ENCODE data around the gene DUSP8. TPM values are rescaled to one million over a fixed set of nuclear protein-coding genes. Genes with fewer than 3 reads are reported as not detected.

The DUSP8 gene
- total RNA-seq, 2 experiments from 2014 or later, result 1.5 to 2.1 TPM

DNA sequence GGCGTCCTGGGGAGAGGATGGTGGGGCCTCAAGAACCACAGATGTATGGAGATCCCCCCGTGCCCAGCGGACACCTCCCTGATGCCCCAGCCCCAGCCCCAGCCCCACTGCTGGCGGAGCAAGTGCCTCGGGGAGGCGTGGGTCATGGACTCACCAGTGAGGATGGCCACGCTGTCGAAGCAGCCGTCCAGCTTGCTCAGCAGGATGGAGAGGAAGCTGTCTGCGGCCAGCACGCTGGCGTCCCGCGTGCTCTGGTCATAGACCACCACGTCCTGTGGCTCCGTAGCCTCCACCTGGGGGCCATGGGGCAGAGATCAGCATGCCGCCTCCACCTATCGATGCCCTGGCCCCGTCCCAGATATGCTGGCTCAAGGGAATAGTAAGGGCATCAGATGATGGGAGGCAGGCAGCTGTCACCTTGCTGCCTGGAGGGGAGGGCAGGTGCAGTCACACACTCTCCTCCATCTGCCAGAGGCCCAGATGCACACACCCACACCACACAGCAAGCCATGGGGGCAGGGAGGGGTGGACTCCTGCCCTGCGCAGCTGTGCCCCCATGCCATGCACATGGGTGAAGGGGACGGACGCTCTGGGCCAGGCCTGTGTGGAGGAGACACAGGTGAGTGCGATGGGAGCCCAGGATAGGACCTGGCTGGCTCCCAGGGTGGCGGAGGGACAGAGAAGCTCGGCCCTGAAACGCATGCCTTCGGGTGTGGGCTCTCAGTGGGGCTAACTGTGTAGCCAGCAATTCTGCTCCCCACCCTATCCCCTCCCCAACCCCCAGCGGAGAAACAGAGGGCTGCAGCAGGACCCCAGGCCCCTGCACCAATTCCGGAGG is 8.2 kb downstream of the DUSP8 start:
- H3K9me3 Mint-ChIP-seq, result no peaks in the 10 kb centered on the region
- no peak overlapping the region for H3K4me3 Mint-ChIP-seq
- H3K27ac Mint-ChIP-seq, result no peak overlapping the region
- no peaks in the 10 kb centered on the region for H3K4me1 Mint-ChIP-seq
- no peaks in the 10 kb centered on the region for H3K27me3 Mint-ChIP-seq
- no peaks in the 10 kb centered on the region for H3K36me3 Mint-ChIP-seq
- no peak for DNase-seq

DNA sequence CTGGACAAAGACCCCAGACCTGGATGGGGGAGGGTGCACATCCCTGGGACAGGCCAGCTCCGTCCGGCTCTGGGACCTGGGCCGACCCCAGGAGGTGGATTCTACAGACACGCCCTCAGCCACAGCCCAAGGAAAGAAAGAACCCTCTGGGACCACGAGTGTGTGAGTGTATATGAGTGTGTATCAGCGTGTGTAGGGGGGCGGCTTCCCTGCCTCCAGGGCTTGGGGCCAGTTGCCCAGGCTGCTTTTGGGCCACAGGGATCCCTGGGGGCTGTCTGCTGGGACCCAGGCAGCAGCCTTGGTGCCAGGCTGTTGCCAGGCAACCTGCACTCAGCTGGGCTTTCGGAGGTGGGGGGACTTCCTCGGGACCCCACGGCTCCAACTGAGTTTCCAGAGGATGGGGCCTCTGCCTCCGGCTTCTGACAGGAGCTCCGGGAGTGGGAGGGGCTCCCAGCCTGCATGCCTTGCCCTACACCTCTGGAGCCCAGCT is 8.9 kb downstream of the DUSP8 start:
- H3K9me3 Mint-ChIP-seq, result no peaks in the 10 kb centered on the region
- no peaks in the 10 kb centered on the region for H3K36me3 Mint-ChIP-seq
- H3K27ac Mint-ChIP-seq, result no peak overlapping the region
- DNase-seq, result no peak
- no peaks in the 10 kb centered on the region for H3K4me1 Mint-ChIP-seq
- no peaks in the 10 kb centered on the region for H3K27me3 Mint-ChIP-seq
- no peak overlapping the region for H3K4me3 Mint-ChIP-seq

DNA sequence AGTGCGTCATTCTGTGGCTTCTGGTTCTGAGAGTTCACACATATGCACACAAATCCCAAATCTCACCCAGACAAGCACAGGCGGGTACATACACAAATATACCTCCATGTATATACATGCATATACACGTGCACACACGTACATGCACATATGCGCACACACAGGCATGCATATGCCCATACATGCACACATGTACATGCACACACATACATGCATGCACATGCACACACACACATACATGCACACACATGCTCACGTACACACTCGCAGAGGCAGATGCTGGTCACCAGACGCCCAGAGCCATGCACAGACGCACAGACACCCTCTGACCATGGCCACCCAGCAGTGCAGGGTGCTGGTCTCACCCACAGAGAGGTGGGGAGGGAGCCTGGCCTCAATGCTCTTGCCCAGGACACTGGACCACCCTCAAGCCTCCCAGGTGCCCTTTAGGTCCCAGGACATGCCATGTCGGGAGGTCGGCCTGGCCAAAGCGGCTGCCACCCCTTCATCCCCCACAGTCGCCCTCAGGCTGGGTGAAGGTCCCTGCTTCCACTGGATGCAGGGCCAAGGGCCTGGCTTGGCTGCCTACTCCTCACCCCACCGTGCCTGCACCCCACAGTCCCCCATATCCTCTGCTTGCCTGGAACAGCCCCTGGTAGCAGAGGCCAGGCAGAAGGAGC is 9.5 kb downstream of the DUSP8 start:
- no peak for DNase-seq
- Mint-ChIP-seq H3K4me1 (no peaks in the 10 kb centered on the region), H3K27me3 (no peaks in the 10 kb centered on the region), H3K36me3 (no peaks in the 10 kb centered on the region), H3K4me3 (no peak overlapping the region), H3K27ac (no peak overlapping the region), H3K9me3 (no peaks in the 10 kb centered on the region)

DNA sequence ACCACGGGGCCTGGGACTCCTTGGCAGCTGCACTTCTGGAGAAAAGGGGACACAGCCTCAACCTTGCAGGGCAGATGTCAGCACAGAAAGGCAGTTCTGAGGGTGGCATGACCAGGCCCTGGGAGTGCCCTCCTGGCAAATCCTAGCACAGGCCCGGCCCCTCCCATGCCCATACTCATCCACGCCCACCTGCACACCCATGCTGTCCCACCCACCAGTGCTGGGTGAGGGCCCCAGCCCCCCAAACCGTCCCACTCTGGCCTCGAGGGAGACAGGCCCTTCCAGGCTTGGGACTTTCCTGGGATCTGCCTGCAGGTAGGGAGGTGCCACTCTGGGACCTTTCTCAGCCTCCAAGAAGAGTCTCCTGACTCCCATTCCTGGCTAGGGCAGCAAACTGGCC is 10.1 kb downstream of the DUSP8 start:
- Mint-ChIP-seq H3K4me1 (no peaks in the 10 kb centered on the region), H3K9me3 (no peaks in the 10 kb centered on the region), H3K27me3 (no peaks in the 10 kb centered on the region), H3K4me3 (no peak overlapping the region), H3K36me3 (no peaks in the 10 kb centered on the region), H3K27ac (no peak overlapping the region)
- DNase-seq, result no peak

DNA sequence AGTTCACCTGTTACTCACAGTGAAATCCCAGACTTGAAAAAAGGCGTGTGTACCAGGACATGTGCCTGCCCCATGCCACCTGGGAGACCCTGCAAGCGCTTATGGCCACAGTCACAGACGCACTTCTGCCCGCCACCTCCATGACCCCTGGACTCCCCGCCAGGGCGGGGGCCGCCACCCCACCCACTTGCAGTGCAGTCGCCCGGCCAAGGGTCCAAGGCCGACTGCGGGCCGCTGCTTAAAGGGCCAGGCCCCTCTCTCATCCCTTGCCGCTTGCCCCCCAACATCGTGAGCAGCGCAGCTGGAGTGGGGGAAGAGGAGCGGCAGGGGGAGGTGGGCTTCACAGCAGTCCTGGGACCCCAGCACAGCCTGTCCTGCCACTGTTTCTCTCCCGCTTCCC is 10.8 kb downstream of the DUSP8 start:
- no peaks in the 10 kb centered on the region for H3K4me1 Mint-ChIP-seq
- H3K27me3 Mint-ChIP-seq, result no peaks in the 10 kb centered on the region
- H3K4me3 Mint-ChIP-seq, result no peak overlapping the region
- no peaks in the 10 kb centered on the region for H3K9me3 Mint-ChIP-seq
- H3K36me3 Mint-ChIP-seq, result no peaks in the 10 kb centered on the region
- no peak overlapping the region for H3K27ac Mint-ChIP-seq
- no peak for DNase-seq

DNA sequence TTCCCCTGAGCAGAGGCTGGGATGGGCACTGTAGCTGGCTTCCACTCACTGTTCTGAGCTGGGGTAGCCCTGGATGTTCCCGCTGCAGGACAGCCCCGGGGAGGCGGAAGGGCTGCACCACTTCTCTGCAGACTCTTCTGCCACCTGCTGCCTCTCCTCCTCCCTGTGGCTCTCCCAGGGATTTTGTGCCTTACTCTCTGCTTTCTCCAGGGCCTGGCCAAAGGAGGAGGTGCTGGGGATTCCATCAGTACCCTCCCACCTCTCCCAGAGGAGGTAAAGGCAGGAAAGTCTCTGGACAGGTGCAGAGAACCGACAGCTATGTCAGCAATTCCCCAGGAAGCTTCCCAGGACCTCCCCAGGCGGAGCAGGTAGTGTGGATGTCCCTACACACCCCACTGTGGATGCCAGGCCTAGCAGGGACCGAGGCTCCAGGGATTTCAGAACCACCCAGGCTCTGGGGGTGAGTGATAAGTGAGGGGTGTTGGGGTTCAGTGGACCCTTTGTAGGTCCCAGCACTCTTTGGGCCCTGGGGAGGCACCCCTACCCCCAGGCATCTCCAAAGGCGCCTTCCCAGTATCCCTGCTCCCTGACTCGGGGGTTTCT is 11.3 kb downstream of the DUSP8 start:
- Mint-ChIP-seq H3K36me3 (no peaks in the 10 kb centered on the region), H3K4me1 (no peaks in the 10 kb centered on the region), H3K4me3 (no peak overlapping the region)

DNA sequence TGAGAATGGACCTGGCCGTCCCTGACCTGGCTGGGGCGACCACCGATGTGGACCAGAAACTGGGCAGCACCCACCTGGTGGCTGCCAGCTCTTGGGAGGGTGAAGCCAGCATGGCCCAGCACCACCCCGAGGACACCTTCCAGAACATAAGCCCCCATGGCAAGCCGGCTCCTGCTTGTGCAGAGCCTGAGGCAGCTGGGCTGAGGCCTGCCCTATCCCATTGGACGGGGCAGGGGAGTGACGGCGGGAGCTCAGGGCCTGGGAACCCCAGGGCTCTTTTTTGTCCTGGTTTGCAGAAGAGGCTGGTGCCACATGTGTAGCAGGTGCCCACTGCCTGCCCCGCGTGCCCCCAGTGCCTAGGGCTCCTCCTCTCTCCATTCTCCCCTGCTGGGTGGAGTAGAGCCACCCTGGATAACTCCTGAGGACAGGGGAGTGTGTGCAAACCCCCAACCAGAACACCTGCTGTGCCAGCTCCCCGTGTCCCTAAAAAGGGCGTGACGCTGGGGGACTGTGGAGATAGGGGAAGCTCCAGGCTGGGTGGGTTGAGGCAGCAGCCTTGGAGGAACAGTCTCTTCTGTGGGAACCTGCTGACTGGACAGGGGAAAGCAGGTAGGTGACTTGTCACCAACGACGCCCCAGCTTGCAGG is 11.9 kb downstream of the DUSP8 start:
- DNase-seq, result no peak
- Mint-ChIP-seq H3K4me1 (no peaks in the 10 kb centered on the region), H3K27ac (no peak overlapping the region), H3K9me3 (no peaks in the 10 kb centered on the region), H3K36me3 (no peaks in the 10 kb centered on the region), H3K4me3 (no peak overlapping the region), H3K27me3 (no peaks in the 10 kb centered on the region)

More for the DNA sequence above, 11.3 kb downstream of the DUSP8 start:
- no peaks in the 10 kb centered on the region for H3K27me3 Mint-ChIP-seq
- no peak overlapping the region for H3K27ac Mint-ChIP-seq
- H3K9me3 Mint-ChIP-seq, result no peaks in the 10 kb centered on the region
- no peak for DNase-seq

DNA sequence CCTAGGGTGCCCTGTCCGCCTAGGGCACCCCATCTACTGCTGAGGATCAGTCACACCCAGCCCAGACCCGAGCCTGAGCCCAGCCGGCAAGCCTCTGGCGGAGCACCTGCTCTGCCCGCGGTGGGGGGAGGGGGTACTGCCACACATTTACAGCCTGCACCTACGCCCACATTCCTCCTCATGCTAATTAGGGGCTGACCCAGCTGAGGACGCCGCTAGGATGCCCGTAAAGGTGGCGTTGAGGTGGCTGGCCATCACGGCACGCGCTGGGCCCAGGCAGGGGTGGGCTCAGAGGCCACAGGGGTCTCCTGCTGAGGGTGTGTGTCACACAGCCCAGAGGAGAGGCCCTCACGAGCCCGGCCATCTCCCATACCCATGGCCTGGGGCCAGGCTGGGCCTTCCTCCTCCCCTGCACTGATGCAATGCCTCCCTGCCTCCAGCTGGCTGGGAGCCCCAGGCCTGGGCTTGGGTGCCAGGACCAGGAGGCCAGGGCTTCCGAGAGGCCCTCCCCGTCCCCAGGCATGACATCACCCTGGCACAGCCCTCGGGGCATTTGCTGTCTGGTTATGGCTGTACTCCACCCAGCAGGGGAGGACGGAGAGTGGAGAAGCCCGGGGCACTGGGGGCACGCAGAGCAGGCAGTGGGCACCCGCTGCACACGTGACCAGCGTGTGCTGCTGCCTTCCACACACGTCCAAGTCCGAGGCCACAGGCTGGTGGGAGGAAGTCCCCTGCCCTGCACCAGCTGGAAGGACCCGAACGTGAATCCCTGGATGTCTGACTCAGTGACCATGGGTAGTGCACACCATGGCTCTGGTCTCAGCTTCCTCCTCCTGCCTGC is 12.7 kb downstream of the DUSP8 start:
- no peak for DNase-seq
- no peaks in the 10 kb centered on the region for H3K4me1 Mint-ChIP-seq
- H3K9me3 Mint-ChIP-seq, result no peaks in the 10 kb centered on the region
- no peak overlapping the region for H3K4me3 Mint-ChIP-seq
- no peak overlapping the region for H3K27ac Mint-ChIP-seq
- H3K36me3 Mint-ChIP-seq, result no peaks in the 10 kb centered on the region
- no peaks in the 10 kb centered on the region for H3K27me3 Mint-ChIP-seq

DNA sequence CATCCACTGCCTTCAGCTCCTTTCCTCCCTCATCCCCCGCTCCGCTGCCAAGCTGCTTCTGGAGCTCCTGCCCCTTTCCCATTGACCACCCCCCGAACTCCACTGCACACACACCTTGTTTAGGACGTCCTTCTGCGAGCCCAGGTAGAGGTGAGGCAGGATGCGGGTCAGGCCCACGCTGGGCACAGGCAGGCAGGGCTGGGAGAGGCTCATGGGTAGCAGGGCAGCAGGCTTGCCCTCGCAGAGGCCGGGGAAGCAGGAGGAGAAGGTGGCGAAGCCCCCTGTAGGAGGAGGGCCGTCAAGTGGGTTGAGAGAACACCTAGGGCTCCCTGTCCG is 13.3 kb downstream of the DUSP8 start:
- no peaks in the 10 kb centered on the region for H3K4me1 Mint-ChIP-seq
- H3K27me3 Mint-ChIP-seq, result no peaks in the 10 kb centered on the region

DNA sequence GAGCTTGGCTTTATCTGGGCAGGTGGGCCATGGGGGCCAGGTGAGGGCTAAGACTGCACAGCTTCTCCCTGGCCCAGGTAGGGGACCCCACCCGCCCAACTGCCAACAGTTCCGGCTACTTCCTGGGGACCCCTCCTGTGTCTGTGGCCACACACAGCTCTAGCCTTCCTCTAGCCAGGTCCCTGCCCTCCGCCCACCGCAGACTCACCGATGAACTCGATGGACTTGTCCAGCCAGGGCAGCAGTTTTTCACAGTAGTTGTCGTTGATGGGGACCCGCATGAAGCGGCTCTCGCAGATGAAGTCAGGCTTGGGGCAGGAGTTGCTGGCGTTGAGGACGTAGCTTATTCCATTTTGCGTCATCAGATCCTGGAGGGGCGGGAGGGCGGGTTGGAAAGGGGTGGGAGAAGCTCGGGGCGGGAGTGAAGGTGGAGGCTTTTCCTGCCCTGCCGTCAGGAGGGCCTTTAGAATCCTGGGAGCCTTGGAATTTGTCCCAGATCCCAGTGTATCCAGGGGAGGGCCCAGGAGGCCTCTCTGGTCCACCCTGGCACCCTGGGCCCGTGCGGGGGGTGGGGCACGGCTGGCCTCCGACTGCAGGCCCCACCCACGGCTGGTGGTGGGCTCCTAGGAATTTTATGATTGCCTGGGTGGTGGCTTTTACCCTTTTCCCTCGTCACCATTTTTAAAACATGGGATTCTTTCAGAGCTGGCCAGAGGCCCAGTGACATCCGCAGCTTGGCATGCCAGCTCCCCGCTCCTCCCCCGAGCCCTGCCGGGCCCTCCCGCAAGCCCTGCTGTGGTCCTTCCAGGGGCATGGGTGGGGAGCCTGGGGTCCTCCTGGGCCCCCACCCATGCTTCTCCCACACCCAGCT is 13.9 kb downstream of the DUSP8 start:
- no peaks in the 10 kb centered on the region for H3K4me1 Mint-ChIP-seq
- H3K4me3 Mint-ChIP-seq, result no peak overlapping the region
- no peaks in the 10 kb centered on the region for H3K9me3 Mint-ChIP-seq
- no peaks in the 10 kb centered on the region for H3K36me3 Mint-ChIP-seq
- H3K27ac Mint-ChIP-seq, result no peak overlapping the region
- DNase-seq, result no peak
- no peaks in the 10 kb centered on the region for H3K27me3 Mint-ChIP-seq

More for the DNA sequence above, 13.3 kb downstream of the DUSP8 start:
- Mint-ChIP-seq H3K27ac (no peak overlapping the region), H3K9me3 (no peaks in the 10 kb centered on the region), H3K4me3 (no peak overlapping the region), H3K36me3 (no peaks in the 10 kb centered on the region)
- no peak for DNase-seq

DNA sequence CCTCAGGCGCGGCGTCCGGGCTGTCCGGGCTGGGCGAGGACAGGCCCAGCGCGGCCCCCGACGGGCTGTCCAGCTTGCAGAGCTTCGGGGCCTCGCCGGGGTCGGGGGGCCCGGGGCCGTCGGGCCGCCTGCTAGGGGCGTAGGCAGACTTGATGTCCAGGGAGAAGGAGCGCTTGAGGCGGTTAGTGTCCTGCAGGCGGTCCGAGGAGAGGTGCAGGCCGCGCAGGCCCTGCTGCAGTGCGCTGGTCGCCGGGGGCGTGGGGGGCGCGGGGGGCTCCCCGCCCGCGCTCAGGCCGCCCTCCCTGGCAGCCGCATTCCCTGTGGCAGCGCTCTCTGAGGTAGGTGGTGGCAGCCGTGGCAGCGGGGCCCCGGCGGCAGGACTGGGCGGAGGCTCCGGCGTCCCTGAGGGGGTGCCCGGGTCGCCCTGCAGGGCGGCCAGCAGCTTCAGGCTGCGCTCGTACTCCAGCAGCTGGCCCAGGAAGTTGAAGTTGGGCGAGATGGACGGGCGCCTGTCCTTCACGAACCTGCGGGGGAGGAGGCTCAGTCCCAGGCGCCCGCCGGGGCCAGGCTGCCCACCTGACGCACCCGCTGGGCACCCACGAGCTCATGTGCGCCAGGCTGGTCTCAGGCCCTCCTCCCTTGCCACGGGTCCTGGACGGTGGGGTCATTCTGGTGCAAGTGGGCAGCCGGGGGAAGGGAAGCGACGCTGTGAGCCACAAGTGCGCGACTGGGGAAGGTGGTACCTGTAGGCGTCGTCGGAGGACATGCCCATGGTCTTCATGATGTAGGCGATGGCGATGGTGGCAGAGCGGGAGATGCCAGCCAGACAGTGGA is 14.8 kb downstream of the DUSP8 start:
- H3K27ac Mint-ChIP-seq, result no peak overlapping the region
- H3K36me3 Mint-ChIP-seq, result no peaks in the 10 kb centered on the region
- no peaks in the 10 kb centered on the region for H3K9me3 Mint-ChIP-seq
- no peaks in the 10 kb centered on the region for H3K4me1 Mint-ChIP-seq
- DNase-seq, result no peak
- peaks cover 7% of the 10 kb centered on the region for H3K27me3 Mint-ChIP-seq
- H3K4me3 Mint-ChIP-seq, result no peak overlapping the region

DNA sequence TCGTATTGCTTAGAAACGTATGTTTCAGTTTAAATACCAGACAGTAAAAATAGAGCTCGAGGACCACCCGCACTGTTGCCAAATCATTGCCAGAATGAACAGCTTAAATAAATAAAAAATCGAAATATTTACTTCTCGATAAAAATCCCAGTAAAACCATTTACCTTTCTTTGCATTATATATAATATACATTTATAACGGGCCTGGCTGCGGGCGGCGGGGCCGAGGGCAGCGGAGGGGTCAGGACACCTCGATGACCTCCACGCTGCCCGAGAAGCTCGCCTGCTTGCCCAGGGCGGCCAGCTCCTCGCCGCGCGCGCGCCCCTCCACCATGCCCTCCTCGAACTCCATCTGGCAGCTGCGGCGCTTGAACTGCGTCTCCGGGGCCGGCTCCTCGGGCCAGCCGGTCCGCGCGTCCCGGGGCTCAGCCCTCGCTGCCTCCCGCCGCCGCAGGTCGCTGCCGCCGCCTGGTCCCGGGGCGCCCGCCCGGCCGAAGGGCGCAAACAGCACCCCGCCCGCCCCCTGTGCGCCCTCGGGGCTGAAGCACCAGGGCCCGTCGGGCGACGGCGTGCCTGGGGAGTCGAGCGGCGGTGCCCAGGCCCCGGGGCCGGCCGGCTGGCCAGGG is 15.7 kb downstream of the DUSP8 start:
- no peaks in the 10 kb centered on the region for H3K36me3 Mint-ChIP-seq
- H3K27ac Mint-ChIP-seq, result no peak overlapping the region
- H3K9me3 Mint-ChIP-seq, result no peaks in the 10 kb centered on the region
- H3K27me3 Mint-ChIP-seq, result peaks cover 8% of the 10 kb centered on the region
- no peaks in the 10 kb centered on the region for H3K4me1 Mint-ChIP-seq
- H3K4me3 Mint-ChIP-seq, result no peak overlapping the region
- DNase-seq, result no peak

DNA sequence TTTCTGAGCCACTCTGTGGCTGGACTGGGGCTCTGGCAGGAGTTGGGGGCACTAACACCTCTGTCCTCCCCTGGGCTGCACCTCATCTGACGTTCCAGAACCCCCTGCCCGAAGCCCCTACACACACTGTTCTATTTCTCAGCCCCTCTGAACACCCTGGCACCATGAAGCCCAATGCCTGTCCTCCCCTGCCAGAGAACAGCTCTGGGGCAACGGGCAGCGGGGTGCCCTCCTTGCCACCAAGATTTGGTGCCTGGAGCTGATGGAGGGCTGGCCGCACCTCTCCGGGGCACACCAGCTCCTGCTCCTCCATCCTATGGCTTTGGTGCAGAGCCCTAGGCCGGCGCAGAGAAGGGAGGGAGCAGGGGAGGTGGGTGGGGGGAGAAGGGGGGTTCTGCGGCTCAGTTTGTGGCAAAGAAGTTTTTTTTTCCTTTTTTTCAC is 16.3 kb downstream of the DUSP8 start:
- H3K9me3 Mint-ChIP-seq, result no peaks in the 10 kb centered on the region
- DNase-seq, result no peak
- peaks cover 8% of the 10 kb centered on the region for H3K27me3 Mint-ChIP-seq
- no peaks in the 10 kb centered on the region for H3K36me3 Mint-ChIP-seq
- H3K27ac Mint-ChIP-seq, result no peak overlapping the region
- H3K4me3 Mint-ChIP-seq, result no peak overlapping the region
- no peaks in the 10 kb centered on the region for H3K4me1 Mint-ChIP-seq

All from activated naive CD8-positive, alpha-beta T cell treated with anti-CD3 and anti-CD28 coated beads for 36 hours (primary cell).